Hematopoietic multipotent progenitor cell (in vitro differentiated cells): ENCODE data around the gene MICAL3. TPM values are rescaled to one million over a fixed set of nuclear protein-coding genes. Genes with fewer than 3 reads are reported as not detected.
A peak's percentile ranks its signal among the peaks of the same experiment; 100 is the strongest.
"Not testable (repeated sequence)": the region's sequence is repeated elsewhere in the genome, so short reads cannot be mapped to it uniquely, and the experiment has no call there.

ENCODE experiments used
- DNase-seq, 3 donors: peaks; one replicate each; pipeline ENCODE4 v3.0.0-alpha.2; 2011 to 2015; ENCODE audit warnings: low read depth in 2 of 3, low spot score in 2 of 3
- total RNA-seq: library from RNA; depleted of rRNA; stranded (reverse); fragments of >200 nt; gene quantifications from one replicate; pipeline ENCODE4 v1.2.3, GENCODE V29; 2012

MICAL3 gene
- total RNA-seq, 1 donor: 15.9 TPM

DNA sequence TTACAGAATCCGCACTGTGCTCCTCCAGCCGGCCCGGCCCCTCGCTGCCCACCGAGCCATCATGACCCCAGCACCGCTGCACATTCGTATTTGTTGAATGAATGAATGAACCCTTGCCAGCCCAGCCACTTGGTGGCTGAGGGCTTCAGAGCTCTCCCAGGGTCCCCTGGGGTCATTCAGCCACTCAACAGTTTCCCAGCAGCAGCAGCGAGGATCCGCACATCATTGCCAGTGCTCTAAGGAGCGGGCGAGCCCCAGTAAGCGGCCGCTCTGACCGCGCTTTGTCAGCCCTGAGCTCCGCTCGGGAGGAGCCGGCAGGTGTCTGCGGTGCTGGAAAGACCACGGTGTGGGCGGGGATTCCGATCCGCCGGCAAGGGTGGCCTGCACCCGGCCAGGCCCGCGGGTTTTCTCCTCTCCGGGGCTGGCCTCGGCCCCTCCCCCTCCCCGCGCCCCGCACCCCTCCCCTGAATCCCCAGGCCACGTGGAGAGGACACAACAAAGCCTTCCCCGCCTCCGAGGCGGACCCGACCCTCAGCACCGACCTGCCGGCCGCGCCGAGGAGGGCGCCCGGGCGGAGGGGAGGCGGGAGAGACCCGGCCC lies 250.7 kb downstream of the MICAL3 start:
- DNase-seq: peak in 2 of 3 donors; percentile 38 to 55

DNA sequence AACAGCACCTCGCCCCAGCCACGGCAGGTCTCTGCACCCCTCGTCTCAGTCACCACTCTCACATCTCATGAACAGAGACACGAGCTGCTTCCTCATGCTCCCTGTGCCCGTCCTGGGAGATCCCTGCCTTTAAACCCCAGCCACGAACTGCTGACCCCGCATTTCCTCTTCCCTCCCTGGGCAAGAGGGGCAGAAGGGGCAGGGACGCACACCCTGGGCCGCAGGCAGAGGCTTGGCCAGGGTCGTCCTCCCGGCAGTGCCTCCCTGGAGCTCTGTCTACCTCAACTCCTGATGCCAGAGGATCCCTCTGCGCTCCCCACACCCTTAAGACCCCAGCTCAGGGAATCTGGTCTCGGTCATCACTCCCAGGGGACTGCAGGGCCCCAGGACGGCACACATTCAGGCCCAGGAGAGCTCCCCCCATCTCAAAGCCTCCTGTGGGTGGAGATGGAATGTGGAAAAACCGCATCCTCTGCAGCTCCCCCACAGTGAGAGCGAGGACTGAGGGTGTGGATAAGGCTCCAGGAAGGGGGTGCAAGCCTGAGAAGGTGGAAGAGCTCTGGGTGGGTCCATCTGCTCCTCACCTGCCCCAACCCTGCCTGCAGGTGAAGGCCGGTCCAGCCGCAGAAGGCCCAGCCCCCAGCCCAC lies 251.3 kb downstream of the MICAL3 start:
- DNase-seq: no peak

DNA sequence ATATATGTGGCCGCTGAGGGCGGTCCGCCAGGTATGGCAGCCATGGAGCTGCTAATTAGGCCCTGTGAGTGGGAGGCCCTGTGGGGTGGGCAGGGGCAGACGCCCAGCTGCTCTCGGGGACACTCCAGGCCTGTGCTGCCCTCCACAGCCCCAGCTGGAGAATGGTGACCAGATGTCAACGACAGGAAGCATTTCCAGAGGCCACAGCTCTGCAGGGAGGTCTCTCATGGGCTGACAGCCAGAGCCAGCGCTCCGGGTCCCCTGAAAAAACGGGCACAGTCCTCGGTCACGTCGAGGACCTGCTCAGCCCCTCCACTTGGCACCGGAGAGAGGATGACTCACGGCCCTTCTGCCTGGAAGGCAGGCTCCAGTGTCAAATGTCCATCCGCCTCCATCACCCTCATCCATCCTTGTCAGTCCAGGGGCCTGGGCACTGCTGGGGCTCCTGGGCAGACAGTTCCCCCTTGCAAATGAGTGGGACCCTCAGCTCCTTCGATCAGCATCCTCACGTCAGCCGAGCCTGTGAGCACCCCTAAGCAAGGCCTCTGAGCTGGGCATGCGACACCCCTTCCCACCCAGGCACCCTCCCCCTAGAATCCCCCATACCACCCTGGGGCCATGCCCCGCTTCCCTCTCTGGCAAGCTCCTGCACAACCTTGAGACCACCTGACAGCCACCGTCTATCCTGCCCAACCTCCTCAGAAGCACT lies 252.0 kb downstream of the MICAL3 start:
- no peak for DNase-seq

DNA sequence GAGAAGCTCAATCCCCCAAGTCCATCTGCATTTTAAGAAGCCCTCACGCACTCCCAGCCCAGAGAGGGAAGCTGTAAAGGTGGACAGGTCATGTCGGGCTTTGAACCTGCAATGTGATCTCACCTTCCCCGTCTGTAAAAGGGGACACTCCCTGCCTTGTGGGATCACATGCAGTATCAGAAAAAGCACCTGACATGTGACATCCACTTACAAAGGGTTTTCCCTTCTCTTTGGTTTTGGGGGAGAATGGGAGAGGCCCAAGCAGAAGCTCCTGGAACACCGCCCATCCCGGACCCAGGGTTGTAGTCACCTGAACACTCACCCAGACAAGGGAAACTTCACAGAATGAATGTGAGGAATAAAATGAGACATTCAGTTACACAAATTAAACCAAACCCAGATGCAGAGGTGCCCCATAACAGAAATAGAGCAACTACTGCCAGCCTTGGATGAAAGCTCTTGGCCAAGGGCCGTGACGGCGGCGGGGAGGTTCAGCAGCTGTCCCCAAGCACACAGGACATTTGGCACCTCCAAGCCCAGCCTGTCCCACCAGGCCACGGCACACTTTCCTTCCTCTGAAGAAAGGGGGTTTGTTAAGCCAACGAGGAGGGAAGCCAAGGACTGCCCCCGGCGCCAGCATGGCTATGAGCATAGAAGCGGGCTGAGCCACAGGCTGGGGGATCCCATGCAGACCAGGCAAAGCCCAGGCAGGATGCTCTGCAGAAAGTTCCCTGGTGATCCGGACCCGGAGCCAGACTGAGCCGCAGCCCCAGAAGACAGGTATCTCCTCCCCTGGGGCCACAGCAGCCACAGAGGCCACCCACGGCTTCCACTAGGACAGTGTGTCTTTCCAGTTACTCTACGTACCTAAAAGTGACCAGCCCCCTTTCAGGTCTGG lies 253.9 kb downstream of the MICAL3 start:
- no peak for DNase-seq

DNA sequence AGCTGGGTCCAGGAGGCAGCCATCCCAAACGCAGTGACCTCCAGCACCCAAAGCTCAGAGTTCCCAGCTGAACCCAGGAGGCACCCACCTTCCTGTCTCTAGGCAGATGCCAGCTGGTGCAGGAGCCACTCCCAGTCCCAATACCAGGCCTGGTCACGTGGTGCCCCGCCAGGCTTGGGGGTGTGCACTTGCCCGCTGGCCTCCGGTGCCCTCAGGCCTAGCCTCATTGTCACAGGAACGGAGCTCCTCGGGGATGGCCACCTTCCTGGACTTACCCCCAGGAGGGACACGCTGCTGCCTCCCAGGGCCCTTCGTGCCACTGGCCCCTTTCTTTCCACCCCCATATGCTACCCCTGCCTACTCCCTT lies 254.7 kb downstream of the MICAL3 start:
- DNase-seq: no peak

DNA sequence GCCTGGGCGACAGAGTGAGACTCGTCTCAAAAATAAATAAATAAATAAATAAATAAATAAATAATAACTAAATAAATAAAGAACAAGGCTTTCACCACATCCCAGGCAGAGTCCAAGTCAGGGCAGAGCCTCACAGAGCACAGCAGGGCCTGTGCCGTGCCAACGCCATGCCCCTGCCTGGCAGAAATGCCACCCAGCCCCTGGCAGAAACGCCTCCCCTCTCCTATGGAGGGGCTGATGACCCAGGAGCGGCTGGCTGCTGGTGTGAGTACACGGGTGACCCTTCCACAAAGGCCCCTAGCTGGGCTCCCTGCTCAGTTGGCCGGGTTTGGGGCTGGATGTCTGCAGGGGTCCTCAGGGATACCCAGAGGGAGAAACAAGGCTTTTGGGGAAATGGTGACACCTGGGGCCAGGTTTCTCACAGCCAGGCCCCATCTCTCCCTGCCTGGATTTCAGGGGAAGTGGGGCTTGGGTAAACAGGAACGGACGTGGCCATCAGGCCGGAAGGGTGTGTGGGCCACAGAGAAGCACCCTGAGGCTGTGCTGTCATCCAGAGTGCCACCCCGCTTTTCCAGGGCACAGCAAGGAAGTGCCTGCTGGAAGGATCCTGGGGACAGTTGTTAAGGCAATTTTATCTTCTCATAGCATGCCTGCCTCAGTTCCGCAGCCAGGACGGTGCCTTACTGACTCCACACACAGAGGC lies 255.2 kb downstream of the MICAL3 start:
- DNase-seq: no peak

DNA sequence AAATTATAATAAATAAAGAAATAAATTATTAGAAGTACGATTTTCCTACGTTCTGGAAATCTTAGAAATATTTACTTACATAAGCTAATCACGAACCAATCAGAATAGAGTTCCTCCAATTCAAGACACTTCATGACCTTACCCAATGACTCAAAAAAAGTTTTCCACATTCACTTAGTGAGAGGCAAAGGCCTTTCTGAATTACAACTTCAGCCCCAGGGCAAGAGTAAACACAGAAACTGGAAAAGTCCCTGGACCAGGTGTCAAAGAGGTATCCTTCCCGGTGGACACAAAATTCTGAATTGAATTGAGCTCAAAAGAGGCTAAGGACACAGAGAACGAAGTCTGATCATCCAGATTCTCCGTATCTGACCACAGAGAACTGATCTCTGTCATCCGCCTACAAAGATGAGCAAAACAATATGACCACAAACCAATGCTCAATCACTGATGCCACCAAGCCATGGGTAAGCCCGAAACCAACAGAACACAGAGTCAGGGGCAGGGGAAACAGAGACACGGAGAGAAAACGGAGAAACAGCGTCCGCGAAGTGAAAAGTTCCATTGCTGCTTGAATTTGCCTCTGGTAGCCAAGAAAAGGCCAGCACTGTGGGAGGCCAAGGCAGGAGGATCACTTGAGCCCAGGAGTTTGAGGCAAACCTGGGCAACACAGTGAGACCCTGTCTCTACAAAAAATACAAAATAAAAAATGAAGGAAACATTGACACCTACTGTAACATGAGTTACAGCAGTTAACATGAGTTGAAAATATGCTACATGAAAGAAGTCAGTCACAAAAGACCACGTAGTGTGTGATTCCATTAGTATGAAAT lies 256.9 kb downstream of the MICAL3 start:
- DNase-seq: no peak

DNA sequence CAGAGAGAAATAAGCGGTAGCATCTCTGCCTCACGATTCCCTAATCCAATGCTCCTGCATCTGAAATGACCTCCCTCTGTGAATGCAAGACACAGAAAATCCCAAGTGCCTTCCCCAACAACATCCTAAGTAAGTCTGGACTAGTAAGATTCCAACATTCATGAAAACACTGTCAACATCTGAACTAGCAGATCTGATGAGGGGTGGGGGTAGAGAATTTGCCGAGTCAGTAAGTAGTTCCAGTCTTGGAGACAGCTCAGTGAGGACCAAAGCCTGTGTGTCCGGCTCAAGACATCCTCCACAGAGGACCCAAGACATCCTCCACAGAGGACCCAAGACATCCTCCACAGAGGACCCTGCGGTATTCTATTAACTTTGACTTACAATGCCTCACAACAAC lies 259.5 kb downstream of the MICAL3 start:
- not testable (repeated sequence) for DNase-seq

DNA sequence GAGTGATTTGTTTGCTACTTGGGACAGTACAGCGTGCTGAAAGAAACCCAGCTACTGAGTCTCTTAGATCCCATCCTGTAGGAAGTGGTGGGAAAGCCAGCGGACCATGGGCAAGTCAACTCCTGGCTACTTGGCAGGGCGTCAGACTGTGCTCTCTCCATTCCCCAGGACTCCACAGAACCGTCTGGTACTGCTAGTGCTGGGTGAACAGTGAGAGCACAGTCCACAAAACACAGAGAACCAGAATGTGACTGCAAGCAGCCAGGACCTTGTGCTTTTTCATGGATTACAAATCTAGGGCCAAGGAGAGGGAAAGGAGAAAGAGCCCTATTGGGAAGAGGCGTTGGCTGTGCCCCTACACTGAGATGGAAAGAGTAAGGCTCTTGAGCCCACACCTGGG lies 260.3 kb downstream of the MICAL3 start:
- no peak for DNase-seq

DNA sequence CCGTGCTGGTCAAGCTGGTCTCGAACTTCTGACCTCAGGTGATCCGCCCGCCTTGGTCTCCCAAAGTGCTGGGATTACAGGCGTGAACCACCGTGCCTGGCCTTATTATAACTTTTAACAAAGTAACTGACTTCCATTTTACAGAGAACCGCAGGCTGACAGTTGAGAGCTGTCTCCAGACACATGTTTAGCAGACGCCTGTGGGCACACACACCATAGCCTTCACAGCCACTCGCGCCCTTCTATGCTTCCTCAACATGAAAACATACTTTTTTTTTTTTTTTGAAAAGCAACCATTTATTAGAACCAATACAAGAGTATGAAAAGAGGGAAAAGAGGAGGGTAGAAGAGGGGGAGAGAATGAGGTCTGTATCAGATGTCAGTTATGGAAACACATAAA lies 260.9 kb downstream of the MICAL3 start:
- peak in 2 of 3 donors; percentile 43 to 81 for DNase-seq

DNA sequence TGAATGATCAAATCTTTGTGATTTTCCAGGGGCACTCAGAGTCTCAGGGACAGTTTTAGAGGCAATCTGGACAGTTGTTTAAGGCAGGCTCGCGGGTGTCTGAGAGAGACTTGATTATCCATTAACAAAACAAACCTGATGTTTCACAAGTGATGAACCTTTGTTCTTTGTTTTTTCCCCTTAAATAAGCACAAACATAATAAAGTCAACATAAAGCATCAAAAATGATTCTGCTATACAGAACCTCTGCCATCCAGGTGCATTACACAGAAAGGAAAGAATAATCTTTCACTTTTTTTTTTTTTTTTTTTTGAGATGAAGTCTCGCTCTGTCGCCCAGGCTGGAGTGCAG lies 263.2 kb downstream of the MICAL3 start:
- DNase-seq: no peak

DNA sequence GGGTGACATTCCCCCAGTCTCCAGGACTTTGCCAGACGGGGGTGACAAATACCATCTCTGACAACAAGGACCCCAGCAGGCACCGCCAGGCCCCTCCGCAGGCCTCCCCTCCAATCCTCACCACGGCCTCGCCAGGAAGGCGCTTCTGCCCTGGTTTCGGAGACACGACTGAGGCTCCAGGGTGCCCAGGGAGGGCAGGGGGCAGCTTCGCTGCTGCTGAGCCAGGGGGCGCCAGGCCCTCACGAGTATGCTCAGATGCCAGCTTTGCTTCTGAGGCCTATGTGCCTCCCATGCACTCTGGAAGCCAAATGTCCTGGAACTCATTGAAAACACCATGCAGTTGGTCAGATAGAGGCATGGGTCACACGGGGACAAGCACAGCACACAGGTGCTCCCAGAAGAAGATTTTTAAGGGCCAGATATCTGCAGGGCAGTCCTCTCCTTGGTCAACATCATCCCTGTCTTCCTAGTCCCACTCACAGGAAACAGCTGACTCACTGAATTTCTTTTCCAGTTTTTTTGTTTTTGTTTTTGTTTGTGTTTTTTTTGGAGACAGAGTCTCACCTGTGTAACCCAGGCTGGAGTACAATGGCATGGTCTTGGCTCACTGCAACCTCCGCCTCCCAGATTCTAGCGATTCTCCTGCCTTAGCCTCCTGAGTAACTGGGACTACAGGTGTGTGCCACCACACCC lies 270.0 kb downstream of the MICAL3 start:
- peak in 2 of 3 donors; percentile 51 to 55 for DNase-seq

DNA sequence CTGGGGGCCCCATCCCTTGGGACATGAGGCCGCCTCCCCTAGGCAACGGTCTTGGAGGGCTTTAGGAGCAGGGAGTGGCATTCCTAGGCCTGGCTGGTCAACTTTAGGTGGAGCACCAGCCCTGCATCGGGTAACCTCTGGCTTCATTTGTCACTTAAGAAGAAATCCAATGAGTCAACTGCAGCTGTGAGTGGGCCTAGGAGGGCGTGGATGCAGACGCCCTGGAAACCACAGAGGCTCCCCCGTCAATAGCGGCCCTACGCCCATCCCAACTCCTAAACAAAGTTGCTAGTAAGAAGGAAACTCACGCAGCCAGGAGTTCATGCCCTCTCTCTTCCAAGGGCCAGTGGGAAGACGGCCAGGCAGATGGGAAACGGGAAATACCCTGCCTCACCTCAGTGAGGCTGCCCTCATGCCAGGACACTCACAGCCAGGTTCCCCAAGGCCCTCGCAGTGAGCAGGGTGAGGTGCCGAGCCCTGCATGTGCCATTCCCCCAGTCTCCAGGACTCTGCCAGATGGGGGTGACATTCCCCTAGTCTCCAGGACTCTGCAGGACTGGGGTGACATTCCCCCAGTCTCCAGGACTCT lies 270.9 kb downstream of the MICAL3 start:
- DNase-seq: no peak

DNA sequence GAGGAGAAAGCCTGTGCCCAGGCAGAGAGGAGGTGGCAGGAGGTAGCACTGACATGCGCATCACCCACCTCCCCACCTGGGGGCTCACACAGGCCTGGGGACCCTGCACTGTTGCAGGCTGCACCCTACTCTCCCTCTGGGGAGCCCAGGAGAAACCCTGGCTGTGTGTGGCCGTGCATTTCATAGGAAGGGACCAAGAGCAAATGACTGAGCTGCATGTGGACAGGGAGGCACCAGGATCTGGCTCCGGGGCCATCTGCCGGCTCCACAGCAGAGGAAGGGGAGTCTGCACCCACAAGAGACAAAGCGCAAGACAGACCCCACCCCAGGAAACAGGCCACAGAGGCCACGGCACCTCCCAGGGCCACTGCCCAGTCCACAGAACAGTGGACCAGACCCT lies 272.8 kb downstream of the MICAL3 start:
- no peak for DNase-seq

DNA sequence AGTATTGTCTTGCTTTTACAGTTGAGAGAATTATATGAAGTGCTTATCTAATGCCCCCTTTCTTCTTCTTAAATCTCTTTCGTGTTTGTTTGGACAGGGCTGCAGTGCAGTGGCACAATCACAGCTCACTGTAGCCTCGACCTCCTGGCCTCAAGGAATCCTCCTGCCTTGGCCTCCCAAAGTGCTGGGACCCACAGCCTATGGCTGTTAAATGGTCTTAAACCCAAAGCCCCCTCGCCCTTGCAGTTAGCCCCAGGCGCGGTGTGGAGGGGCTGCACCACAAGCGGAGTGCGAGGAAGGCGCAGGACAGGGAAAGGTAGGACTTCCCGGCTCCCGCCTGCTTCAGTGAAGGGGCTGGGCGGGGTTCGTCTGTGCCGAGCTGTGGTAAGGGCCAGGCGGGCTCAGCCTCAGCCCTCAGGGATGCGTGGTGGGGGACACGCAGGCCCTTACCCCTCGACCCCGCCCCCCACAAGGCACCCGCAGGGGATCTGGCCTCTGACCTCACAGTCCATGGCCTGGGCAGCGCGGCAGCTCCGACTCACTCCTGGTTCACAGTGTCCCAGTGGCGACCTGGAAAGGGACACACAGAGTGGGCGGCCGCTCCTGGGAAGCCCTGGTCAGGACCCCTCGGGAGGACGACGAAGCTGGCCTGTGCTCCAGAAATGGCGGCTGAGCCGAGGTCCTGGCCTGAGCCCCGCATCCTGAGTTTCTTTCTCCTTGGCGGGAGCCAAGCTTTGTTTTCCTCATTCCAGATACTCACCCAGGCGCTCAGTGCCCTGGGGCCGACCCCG lies 274.6 kb downstream of the MICAL3 start:
- no peak for DNase-seq

DNA sequence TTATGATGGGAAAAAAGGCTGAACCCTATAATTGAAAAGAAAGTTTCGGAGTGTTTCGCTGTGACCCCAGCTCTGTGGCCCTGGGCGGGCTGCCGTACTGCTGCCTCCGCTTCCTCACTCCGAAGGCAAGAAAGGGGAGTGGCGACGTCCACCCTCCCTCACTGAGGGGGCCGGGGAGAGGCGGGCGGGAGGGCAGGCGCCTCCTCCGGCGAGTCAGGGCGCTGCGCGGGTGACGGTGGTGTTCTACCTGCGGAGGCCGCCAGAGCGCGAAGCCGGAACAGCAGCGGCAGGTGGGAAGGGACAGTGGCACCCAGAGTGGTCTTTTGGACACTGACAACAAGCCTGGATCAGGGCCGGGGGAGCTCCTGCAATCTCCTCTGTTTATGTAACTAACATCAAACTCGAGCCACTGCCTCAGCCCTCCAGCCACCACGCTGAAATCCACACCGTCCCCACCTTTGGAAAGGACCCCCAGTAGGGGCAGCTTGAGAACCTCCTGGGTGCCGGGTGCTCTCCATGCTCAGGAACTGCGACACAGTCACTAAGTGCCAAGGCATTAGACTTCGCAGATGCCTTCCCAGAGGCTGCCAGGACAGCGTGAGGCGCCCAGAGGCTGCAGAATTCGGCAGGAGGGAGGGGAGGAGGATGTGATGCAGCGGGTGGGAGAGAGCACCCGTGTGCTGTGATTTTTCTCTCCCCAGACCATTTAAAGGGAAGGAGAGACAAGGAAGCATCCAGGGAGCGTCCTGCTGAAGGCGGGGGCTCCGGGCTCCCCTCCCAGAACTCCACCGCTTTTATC lies 275.6 kb downstream of the MICAL3 start:
- DNase-seq: no peak

DNA sequence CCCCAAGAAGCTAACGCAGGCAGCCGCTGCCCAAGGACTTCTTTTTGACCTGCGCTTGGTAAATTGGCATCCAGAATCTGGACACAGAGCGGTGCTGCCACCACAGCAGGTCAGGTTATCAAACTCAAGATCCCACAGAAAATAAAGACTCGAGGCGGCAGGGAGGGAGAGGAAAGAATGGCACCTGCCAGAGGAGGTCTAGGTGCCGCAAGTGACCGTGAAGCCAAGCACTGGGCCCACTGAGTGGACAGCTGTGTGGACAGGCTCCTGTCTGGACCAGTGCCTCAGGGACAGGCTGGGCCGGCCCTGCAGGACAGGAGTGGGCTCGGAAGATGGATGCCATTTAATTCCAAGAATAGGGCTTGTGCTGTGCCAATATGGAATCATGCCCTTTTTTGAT lies 277.4 kb downstream of the MICAL3 start:
- DNase-seq: no peak
